HEK293 (cell line): Measurements from ENCODE around the gene TRAPPC1.
A peak's percentile ranks its signal among the peaks of the same experiment; 100 is the strongest.

ENCODE experiments used
- CTCF ChIA-PET: fragments of 350-600 bp; formaldehyde crosslinking; extraction: SDS; loops from one replicate; lab custom pipeline; 2021; ENCODE audit warnings: antibody characterized with exemption; lab: Yijun Ruan, JAX
- POLR2A ChIA-PET: fragments of 300-600 bp; formaldehyde crosslinking; extraction: SDS; loops from one replicate; lab custom pipeline; 2020; ENCODE audit warnings: antibody characterized with exemption, inconsistent platforms; lab: Yijun Ruan, JAX
- H3K27ac ChIP-seq: fragments of 200-500 bp; sonication (Bioruptor generic); 2 replicates; pipeline ENCODE4 v1.5.1; 2014; ENCODE audit warnings: low read depth, low read length, control low read depth, inconsistent platforms; ENCODE audit errors: extremely low read depth
- H3K36me3 ChIP-seq, 2 experiments: fragments of 200-500 bp in 1 of 2; sonication (Bioruptor generic) in 1 of 2; 1 replicate in 1 of 2; 2 replicates in 1 of 2; pipeline ENCODE4 v1.5.1; 2014 to 2017; ENCODE audit warnings: inconsistent platforms in 2 of 2, low read length in 2 of 2; ENCODE audit not compliant: control insufficient read depth in 2 of 2, insufficient read depth in 1 of 2
- H3K4me1 ChIP-seq: fragments of 200-500 bp; sonication (Bioruptor generic); 2 replicates; pipeline ENCODE4 v1.5.1; 2014; ENCODE audit warnings: mild to moderate bottlenecking, low read length, inconsistent platforms; ENCODE audit not compliant: control insufficient read depth, insufficient read depth
- H3K4me3 ChIP-seq: 2 replicates; pipeline ENCODE4 v1.5.1; 2011; ENCODE audit warnings: low read depth, mild to moderate bottlenecking, control low read depth, low read length, moderate library complexity
- H3K9me3 ChIP-seq: fragments of 200-500 bp; sonication (Bioruptor generic); 2 replicates; pipeline ENCODE4 v1.5.1; 2014; ENCODE audit warnings: low read depth, low read length, inconsistent platforms; ENCODE audit not compliant: control insufficient read depth, insufficient read depth
- GLIS1 ChIP-seq: fragments of 450-650 bp; formaldehyde crosslinking; IDR thresholded peaks from 2 replicates; pipeline ENCODE4 v1.5.1; 2016; ENCODE audit warnings: missing biosample characterization, missing genetic modification characterization
- KLF1 ChIP-seq: fragments of 450-650 bp; formaldehyde crosslinking; IDR thresholded peaks from 2 replicates; pipeline ENCODE4 v1.5.1; 2016; ENCODE audit warnings: missing biosample characterization, missing genetic modification characterization
- MEIS1 ChIP-seq: sonication (generic); formaldehyde crosslinking; IDR thresholded peaks from 2 replicates; pipeline ENCODE4 v1.8.1; 2022; ENCODE audit warnings: missing genetic modification reagents, mild to moderate bottlenecking, borderline replicate concordance
- SP3 ChIP-seq: fragments of 450-650 bp; formaldehyde crosslinking; IDR thresholded peaks from 2 replicates; pipeline ENCODE4 v1.5.1; 2016; ENCODE audit warnings: missing biosample characterization, missing genetic modification characterization
- YY2 ChIP-seq: fragments of 450-650 bp; formaldehyde crosslinking; IDR thresholded peaks from 2 replicates; pipeline ENCODE4 v1.5.1; 2016; ENCODE audit warnings: missing biosample characterization, missing genetic modification characterization
- ZNF121 ChIP-seq: fragments of 450-650 bp; formaldehyde crosslinking; IDR thresholded peaks from 2 replicates; pipeline ENCODE4 v1.5.1; 2016; ENCODE audit warnings: missing biosample characterization, missing genetic modification characterization
- ZNF211 ChIP-seq: fragments of 450-650 bp; formaldehyde crosslinking; IDR thresholded peaks from 2 replicates; pipeline ENCODE4 v1.5.1; 2016; ENCODE audit warnings: low read depth, missing biosample characterization, missing genetic modification characterization
- ZNF426 ChIP-seq: fragments of 450-650 bp; formaldehyde crosslinking; IDR thresholded peaks from 2 replicates; pipeline ENCODE4 v1.5.1; 2017; ENCODE audit warnings: missing biosample characterization, missing genetic modification characterization, mild to moderate bottlenecking, inconsistent platforms, moderate library complexity
- ZNF473 ChIP-seq: fragments of 450-650 bp; formaldehyde crosslinking; IDR thresholded peaks from 2 replicates; pipeline ENCODE4 v1.5.1; 2017; ENCODE audit warnings: missing biosample characterization, missing genetic modification characterization
- ZNF560 ChIP-seq: fragments of 450-650 bp; formaldehyde crosslinking; IDR thresholded peaks from 2 replicates; pipeline ENCODE4 v1.5.1; 2017; ENCODE audit warnings: missing biosample characterization, missing genetic modification characterization, borderline replicate concordance
- ZNF596 ChIP-seq: fragments of 450-650 bp; IDR thresholded peaks from 2 replicates; pipeline ENCODE4 v1.5.0; 2018; ENCODE audit warnings: missing biosample characterization, mild to moderate bottlenecking, missing genetic modification characterization, moderate library complexity
- ZNF626 ChIP-seq: fragments of 450-650 bp; sonication (Bioruptor Pico); formaldehyde crosslinking; IDR thresholded peaks from 2 replicates; pipeline ENCODE4 v1.5.1; 2018; ENCODE audit warnings: missing biosample characterization, missing genetic modification characterization, inconsistent platforms
- TF ChIP-seq, protein P1 (sequence below): fragments of 450-650 bp; formaldehyde crosslinking; IDR thresholded peaks from 2 replicates; pipeline ENCODE4 v1.5.1; 2016; ENCODE audit warnings: missing biosample characterization, missing genetic modification characterization, borderline replicate concordance
- TF ChIP-seq, protein P2 (sequence below): fragments of 450-650 bp; formaldehyde crosslinking; IDR thresholded peaks from 2 replicates; pipeline ENCODE4 v1.5.1; 2016; ENCODE audit warnings: missing biosample characterization, missing genetic modification characterization
- TF ChIP-seq, protein P3 (sequence below): fragments of 450-650 bp; formaldehyde crosslinking; IDR thresholded peaks from 2 replicates; pipeline ENCODE4 v1.5.1; 2016; ENCODE audit warnings: missing biosample characterization, missing genetic modification characterization
- TF ChIP-seq, protein P4 (sequence below): fragments of 450-650 bp; formaldehyde crosslinking; IDR thresholded peaks from 2 replicates; pipeline ENCODE4 v1.5.1; 2016; ENCODE audit warnings: missing biosample characterization, missing genetic modification characterization
- TF ChIP-seq, protein P5 (sequence below): fragments of 450-650 bp; formaldehyde crosslinking; IDR thresholded peaks from 2 replicates; pipeline ENCODE4 v1.5.1; 2016; ENCODE audit warnings: missing biosample characterization, missing genetic modification characterization
- TF ChIP-seq, protein P6 (sequence below): fragments of 450-650 bp; formaldehyde crosslinking; IDR thresholded peaks from 2 replicates; pipeline ENCODE4 v1.5.1; 2016; ENCODE audit warnings: missing biosample characterization, missing genetic modification characterization

TRAPPC1 gene, protein sequence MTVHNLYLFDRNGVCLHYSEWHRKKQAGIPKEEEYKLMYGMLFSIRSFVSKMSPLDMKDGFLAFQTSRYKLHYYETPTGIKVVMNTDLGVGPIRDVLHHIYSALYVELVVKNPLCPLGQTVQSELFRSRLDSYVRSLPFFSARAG

DNA sequence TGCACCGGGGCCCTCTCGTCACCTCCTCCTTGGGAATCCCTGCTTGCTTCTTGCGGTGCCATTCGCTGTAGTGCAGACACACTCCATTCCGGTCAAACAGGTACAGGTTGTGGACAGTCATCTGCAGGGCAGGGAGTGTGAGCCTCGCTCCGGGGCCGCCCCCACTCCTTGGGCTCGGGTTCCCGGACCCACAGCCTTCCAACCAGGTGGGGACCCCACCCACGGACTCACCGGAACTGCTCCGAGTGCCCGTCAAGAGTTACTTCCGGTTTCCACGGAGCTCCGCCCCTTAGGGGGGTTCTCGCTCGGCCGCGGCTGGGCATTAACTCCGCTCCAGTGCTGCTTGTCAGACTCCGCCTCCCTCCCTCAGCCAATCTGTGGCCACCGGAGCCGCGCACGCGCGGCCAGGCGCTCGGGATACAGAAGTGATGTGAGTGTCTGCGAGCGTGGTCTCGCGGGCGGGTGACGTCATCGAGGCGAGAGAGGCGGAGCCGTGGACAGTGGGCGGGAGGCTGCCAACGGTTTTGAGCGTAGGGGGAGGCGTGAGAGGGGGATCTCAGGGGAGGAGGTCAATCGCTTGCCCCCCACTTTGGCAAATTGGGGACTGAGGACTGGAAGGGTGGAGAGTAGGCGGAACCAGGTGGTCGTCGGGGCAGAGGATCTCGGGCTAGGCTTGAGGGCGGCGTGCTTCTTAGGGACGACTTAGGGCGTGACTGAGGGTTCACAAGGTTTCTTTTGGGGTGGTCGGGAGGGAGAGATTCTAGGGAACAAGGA lies at the start of gene TRAPPC1, which contains the start of gene CNTROB:
Gene TRAPPC1, minus strand, starts transcription at position 238 of the 774 bp plus-strand sequence. Its CDS starts 117 bp downstream, at position 121.
Gene CNTROB, plus strand, starts transcription at position 498 of the 774 bp plus-strand sequence. CDS start 874 bp downstream, outside the sequence.
- peak within 1 kb of the TSS; percentile 93 for H3K4me3 ChIP-seq
- H3K27ac ChIP-seq: peak within 1 kb of the TSS; percentile 57; the same call in 1 of the 2 replicates
- CTCF ChIA-PET: interaction anchor here (0.7 to 2.4 kb wide), 13 partner anchors 10 to 1479 kb away, joined by 3 to 36 read pairs (median 5); no protein-coding TSS in a partner anchor
- POLR2A ChIA-PET: interaction anchor here (0.6 to 5.3 kb wide), 29 partner anchors 9 to 528 kb away, joined by 3 to 66 read pairs (median 4); partner anchors contain the start of genes CHD3, FXR2, KDM6B and NAA38
- peaks cover 5% of the 10 kb centered on the region; the same call in 1 of the 2 replicates for H3K4me1 ChIP-seq
- H3K36me3 ChIP-seq: peaks cover 27 to 62% of the 10 kb centered on the region in 2 experiments
- H3K9me3 ChIP-seq: no peaks in the 10 kb centered on the region
- TF ChIP-seq ZNF426 (no peak), YY2 (tag by site-specific recombination) (peak; percentile 69; the same call in 1 of the 2 replicates), ZNF596 (tag by site-specific recombination) (no peak), MEIS1 (CRISPR knock-in tag) (no peak), ZNF473 (tag by site-specific recombination) (no peak), ZNF121 (tag by site-specific recombination) (no peak), SP3 (tag by site-specific recombination) (peak; percentile 97), ZNF626 (tag by site-specific recombination) (no peak), ZNF211 (no peak), ZNF560 (tag by site-specific recombination) (no peak), GLIS1 (tag by site-specific recombination) (peak; percentile 79), KLF1 (tag by site-specific recombination) (peak; percentile 85)
- TF ChIP-seq, protein P1, sequence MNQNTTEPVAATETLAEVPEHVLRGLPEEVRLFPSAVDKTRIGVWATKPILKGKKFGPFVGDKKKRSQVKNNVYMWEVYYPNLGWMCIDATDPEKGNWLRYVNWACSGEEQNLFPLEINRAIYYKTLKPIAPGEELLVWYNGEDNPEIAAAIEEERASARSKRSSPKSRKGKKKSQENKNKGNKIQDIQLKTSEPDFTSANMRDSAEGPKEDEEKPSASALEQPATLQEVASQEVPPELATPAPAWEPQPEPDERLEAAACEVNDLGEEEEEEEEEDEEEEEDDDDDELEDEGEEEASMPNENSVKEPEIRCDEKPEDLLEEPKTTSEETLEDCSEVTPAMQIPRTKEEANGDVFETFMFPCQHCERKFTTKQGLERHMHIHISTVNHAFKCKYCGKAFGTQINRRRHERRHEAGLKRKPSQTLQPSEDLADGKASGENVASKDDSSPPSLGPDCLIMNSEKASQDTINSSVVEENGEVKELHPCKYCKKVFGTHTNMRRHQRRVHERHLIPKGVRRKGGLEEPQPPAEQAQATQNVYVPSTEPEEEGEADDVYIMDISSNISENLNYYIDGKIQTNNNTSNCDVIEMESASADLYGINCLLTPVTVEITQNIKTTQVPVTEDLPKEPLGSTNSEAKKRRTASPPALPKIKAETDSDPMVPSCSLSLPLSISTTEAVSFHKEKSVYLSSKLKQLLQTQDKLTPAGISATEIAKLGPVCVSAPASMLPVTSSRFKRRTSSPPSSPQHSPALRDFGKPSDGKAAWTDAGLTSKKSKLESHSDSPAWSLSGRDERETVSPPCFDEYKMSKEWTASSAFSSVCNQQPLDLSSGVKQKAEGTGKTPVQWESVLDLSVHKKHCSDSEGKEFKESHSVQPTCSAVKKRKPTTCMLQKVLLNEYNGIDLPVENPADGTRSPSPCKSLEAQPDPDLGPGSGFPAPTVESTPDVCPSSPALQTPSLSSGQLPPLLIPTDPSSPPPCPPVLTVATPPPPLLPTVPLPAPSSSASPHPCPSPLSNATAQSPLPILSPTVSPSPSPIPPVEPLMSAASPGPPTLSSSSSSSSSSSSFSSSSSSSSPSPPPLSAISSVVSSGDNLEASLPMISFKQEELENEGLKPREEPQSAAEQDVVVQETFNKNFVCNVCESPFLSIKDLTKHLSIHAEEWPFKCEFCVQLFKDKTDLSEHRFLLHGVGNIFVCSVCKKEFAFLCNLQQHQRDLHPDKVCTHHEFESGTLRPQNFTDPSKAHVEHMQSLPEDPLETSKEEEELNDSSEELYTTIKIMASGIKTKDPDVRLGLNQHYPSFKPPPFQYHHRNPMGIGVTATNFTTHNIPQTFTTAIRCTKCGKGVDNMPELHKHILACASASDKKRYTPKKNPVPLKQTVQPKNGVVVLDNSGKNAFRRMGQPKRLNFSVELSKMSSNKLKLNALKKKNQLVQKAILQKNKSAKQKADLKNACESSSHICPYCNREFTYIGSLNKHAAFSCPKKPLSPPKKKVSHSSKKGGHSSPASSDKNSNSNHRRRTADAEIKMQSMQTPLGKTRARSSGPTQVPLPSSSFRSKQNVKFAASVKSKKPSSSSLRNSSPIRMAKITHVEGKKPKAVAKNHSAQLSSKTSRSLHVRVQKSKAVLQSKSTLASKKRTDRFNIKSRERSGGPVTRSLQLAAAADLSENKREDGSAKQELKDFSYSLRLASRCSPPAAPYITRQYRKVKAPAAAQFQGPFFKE: no peak
- TF ChIP-seq, protein P2, sequence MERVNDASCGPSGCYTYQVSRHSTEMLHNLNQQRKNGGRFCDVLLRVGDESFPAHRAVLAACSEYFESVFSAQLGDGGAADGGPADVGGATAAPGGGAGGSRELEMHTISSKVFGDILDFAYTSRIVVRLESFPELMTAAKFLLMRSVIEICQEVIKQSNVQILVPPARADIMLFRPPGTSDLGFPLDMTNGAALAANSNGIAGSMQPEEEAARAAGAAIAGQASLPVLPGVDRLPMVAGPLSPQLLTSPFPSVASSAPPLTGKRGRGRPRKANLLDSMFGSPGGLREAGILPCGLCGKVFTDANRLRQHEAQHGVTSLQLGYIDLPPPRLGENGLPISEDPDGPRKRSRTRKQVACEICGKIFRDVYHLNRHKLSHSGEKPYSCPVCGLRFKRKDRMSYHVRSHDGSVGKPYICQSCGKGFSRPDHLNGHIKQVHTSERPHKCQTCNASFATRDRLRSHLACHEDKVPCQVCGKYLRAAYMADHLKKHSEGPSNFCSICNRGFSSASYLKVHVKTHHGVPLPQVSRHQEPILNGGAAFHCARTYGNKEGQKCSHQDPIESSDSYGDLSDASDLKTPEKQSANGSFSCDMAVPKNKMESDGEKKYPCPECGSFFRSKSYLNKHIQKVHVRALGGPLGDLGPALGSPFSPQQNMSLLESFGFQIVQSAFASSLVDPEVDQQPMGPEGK (tag by site-specific recombination): peak; percentile 97
- TF ChIP-seq, protein P3, sequence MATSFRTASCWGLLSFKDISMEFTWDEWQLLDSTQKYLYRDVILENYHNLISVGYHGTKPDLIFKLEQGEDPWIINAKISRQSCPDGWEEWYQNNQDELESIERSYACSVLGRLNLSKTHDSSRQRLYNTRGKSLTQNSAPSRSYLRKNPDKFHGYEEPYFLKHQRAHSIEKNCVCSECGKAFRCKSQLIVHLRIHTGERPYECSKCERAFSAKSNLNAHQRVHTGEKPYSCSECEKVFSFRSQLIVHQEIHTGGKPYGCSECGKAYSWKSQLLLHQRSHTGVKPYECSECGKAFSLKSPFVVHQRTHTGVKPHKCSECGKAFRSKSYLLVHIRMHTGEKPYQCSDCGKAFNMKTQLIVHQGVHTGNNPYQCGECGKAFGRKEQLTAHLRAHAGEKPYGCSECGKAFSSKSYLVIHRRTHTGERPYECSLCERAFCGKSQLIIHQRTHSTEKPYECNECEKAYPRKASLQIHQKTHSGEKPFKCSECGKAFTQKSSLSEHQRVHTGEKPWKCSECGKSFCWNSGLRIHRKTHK (tag by site-specific recombination): no peak
- TF ChIP-seq, protein P4, sequence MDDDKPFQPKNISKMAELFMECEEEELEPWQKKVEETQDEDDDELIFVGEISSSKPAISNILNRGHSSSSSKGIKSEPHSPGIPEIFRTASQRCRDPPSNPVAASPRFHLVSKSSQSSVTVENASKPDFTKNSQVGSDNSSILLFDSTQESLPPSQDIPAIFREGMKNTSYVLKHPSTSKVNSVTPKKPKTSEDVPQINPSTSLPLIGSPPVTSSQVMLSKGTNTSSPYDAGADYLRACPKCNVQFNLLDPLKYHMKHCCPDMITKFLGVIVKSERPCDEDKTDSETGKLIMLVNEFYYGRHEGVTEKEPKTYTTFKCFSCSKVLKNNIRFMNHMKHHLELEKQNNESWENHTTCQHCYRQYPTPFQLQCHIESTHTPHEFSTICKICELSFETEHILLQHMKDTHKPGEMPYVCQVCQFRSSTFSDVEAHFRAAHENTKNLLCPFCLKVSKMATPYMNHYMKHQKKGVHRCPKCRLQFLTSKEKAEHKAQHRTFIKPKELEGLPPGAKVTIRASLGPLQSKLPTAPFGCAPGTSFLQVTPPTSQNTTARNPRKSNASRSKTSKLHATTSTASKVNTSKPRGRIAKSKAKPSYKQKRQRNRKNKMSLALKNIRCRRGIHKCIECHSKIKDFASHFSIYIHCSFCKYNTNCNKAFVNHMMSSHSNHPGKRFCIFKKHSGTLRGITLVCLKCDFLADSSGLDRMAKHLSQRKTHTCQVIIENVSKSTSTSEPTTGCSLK (tag by site-specific recombination): no peak
- TF ChIP-seq, protein P5, sequence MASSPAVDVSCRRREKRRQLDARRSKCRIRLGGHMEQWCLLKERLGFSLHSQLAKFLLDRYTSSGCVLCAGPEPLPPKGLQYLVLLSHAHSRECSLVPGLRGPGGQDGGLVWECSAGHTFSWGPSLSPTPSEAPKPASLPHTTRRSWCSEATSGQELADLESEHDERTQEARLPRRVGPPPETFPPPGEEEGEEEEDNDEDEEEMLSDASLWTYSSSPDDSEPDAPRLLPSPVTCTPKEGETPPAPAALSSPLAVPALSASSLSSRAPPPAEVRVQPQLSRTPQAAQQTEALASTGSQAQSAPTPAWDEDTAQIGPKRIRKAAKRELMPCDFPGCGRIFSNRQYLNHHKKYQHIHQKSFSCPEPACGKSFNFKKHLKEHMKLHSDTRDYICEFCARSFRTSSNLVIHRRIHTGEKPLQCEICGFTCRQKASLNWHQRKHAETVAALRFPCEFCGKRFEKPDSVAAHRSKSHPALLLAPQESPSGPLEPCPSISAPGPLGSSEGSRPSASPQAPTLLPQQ: peak; percentile 72
- TF ChIP-seq, protein P6, sequence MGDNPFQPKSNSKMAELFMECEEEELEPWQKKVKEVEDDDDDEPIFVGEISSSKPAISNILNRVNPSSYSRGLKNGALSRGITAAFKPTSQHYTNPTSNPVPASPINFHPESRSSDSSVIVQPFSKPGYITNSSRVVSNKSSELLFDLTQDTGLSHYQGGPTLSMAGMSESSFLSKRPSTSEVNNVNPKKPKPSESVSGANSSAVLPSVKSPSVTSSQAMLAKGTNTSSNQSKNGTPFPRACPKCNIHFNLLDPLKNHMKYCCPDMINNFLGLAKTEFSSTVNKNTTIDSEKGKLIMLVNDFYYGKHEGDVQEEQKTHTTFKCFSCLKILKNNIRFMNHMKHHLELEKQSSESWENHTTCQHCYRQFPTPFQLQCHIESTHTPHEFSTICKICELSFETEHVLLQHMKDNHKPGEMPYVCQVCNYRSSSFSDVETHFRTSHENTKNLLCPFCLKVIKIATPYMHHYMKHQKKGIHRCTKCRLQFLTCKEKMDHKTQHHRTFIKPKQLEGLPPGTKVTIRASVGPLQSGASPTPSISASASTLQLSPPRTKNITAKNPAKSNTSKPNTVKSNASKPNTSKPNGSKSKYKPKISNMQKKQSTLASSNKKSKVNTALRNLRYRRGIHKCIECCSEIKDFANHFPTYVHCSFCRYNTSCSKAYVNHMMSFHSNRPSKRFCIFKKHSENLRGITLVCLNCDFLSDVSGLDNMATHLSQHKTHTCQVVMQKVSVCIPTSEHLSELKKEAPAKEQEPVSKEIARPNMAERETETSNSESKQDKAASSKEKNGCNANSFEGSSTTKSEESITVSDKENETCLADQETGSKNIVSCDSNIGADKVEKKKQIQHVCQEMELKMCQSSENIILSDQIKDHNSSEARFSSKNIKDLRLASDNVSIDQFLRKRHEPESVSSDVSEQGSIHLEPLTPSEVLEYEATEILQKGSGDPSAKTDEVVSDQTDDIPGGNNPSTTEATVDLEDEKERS (tag by site-specific recombination): no peak
